Measurements from ENCODE around the gene ZNF581. TPM values are rescaled to one million over a fixed set of nuclear protein-coding genes. Genes with fewer than 3 reads are reported as not detected.

ZNF581 gene
- total RNA-seq, 4 donors from 2014 or later, result 16.3 to 27.1 (median 20.2) TPM

DNA sequence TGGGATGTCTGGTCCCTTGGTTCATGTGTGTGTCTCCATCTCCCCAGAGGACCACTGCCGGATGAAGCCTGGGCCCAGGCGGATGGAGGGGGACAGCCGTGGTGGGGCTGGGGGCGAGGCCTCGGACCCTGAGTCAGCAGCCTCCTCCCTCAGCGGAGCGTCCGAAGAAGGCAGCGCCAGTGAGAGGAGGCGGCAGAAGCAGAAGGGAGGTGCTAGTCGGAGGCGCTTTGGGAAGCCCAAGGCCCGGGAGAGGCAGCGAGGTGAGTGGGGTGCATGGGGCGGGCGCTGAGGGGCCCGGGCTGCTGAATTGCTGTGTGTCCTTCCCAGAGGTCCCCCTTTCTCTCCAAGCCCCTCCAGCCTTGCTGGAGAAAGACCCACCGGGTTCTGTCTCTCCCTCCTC lies 7.8 kb downstream of the ZNF581 start:
- TF ChIP-seq, protein P1, sequence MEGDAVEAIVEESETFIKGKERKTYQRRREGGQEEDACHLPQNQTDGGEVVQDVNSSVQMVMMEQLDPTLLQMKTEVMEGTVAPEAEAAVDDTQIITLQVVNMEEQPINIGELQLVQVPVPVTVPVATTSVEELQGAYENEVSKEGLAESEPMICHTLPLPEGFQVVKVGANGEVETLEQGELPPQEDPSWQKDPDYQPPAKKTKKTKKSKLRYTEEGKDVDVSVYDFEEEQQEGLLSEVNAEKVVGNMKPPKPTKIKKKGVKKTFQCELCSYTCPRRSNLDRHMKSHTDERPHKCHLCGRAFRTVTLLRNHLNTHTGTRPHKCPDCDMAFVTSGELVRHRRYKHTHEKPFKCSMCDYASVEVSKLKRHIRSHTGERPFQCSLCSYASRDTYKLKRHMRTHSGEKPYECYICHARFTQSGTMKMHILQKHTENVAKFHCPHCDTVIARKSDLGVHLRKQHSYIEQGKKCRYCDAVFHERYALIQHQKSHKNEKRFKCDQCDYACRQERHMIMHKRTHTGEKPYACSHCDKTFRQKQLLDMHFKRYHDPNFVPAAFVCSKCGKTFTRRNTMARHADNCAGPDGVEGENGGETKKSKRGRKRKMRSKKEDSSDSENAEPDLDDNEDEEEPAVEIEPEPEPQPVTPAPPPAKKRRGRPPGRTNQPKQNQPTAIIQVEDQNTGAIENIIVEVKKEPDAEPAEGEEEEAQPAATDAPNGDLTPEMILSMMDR (IDR thresholded peaks at IDR 0.05), result no peak
- no peak for TF ChIP-seq EP300 (IDR thresholded peaks at IDR 0.05)
- TF ChIP-seq POLR2A (IDR thresholded peaks at IDR 0.05), result no peak
- no peak for TF ChIP-seq POLR2AphosphoS5 (IDR thresholded peaks at IDR 0.05)
- no peak overlapping the region for H3K4me3 ChIP-seq
- no peaks in the 10 kb centered on the region for H3K36me3 ChIP-seq
- DNase-seq (ENCODE audit: low spot score in 2 of 2), result peak in 1 of 2 donors; percentile 61
- 84% methylated on average over 18 of the region's 18 CpGs for WGBS
- H3K27me3 ChIP-seq, result no peaks in the 10 kb centered on the region
- H3K4me1 ChIP-seq, result peaks cover 41% of the 10 kb centered on the region
- H3K9me3 ChIP-seq, result no peaks in the 10 kb centered on the region
- H3K27ac ChIP-seq, result no peak overlapping the region

DNA sequence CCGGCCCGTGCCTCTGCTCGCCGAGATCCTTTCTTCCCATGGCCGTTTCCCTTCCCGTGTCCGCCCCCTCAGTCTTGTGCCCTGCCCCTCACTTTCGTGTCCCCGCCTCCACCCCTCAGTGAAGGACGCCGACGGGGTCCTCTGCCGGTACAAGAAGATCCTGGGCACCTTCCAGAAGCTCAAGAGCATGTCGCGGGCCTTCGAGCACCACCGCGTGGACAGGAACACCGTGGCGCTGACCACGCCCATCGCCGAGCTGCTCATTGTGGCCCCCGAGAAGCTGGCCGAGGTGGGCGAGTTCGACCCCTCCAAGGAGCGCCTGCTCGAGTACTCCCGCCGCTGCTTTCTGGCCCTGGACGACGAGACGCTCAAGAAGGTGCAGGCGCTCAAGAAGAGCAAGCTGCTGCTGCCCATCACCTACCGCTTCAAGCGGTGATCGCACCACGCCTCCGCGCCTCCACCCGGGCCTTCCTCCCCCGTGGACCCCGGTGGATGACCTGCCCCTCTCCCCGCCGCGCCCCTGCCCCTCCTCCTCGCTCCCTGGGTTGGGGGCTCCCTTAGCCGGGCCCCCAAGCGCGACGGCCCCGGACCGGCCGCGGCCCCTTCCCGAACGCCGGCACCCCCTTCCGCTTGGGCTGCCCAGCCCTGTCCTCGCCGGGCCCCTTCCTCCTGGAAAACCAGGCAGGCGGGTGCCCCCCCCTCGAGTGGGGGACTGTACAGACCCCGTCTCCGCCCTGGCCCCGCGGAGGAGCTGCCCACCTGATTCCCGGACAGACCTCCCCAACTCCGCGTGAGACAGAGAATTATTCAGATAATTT lies 9.1 kb downstream of the ZNF581 start:
- Histone ChIP-seq H3K9me3 (no peaks in the 10 kb centered on the region), H3K4me1 (peaks cover 49% of the 10 kb centered on the region), H3K27me3 (no peaks in the 10 kb centered on the region), H3K4me3 (no peak overlapping the region), H3K36me3 (no peaks in the 10 kb centered on the region), H3K27ac (no peak overlapping the region)
- DNase-seq (ENCODE audit: low spot score in 2 of 2), result peak in 1 of 2 donors; percentile 78
- TF ChIP-seq, protein P1 (IDR thresholded peaks at IDR 0.05), result no peak
- TF ChIP-seq POLR2AphosphoS5 (IDR thresholded peaks at IDR 0.05) (no peak), EP300 (IDR thresholded peaks at IDR 0.05) (no peak), POLR2A (IDR thresholded peaks at IDR 0.05) (no peak)
- WGBS, result 81% methylated on average over 59 of the region's 71 CpGs

GRCh38 chr19:55653651-55654322 lies 10.3 kb downstream of the ZNF581 start:
- WGBS, result under 1% methylated on average over 46 of the region's 57 CpGs
- H3K27me3 ChIP-seq, result no peaks in the 10 kb centered on the region
- H3K4me1 ChIP-seq, result peaks cover 51% of the 10 kb centered on the region
- no peaks in the 10 kb centered on the region for H3K36me3 ChIP-seq
- H3K27ac ChIP-seq, result peak overlapping the region; percentile 99
- no peaks in the 10 kb centered on the region for H3K9me3 ChIP-seq
- TF ChIP-seq EP300 (IDR thresholded peaks at IDR 0.05) (no peak), POLR2A (IDR thresholded peaks at IDR 0.05) (peak; percentile 52 to 85), POLR2AphosphoS5 (IDR thresholded peaks at IDR 0.05) (peak in 1 of 3 donors; percentile 70)
- TF ChIP-seq, protein P1 (IDR thresholded peaks at IDR 0.05), result peak; percentile 97 to 100
- peak; percentile 99 for DNase-seq (ENCODE audit: low spot score in 2 of 2)
- peak overlapping the region; percentile 87 for H3K4me3 ChIP-seq

- peaks cover 5% of the 10 kb centered on the region for H3K36me3 ChIP-seq
- TF ChIP-seq, protein P1 (IDR thresholded peaks at IDR 0.05), result no peak
- TF ChIP-seq POLR2A (IDR thresholded peaks at IDR 0.05), result no peak
- TF ChIP-seq POLR2AphosphoS5 (IDR thresholded peaks at IDR 0.05), result peak in 1 of 3 donors; percentile 44
- peak; percentile 100 for DNase-seq (ENCODE audit: low spot score in 2 of 2)
- peak overlapping the region; percentile 99 for H3K27ac ChIP-seq
- H3K9me3 ChIP-seq, result no peaks in the 10 kb centered on the region
- H3K4me3 ChIP-seq, result peak overlapping the region; percentile 87
- 0% methylated on average over 26 of the region's 52 CpGs for WGBS
- H3K27me3 ChIP-seq, result no peaks in the 10 kb centered on the region
- peaks cover 51% of the 10 kb centered on the region for H3K4me1 ChIP-seq
These were observed 10.9 kb downstream of the ZNF581 start for GRCh38 chr19:55654323-55654867.

Measured in suprapubic skin (tissue), 4 donors.